HTERT RPE-1 (cell line): ENCODE data around the gene PPP3CA.
"Not testable (repeated sequence)": the region's sequence is repeated elsewhere in the genome, so short reads cannot be mapped to it uniquely, and the experiment has no call there.

Source experiments
- in situ Hi-C: fragments of 300-500 bp; cut with MboI; formaldehyde crosslinking; loops from 4 replicates; pipeline ENCODE4 v1.14.3; 2020; ENCODE audit warnings: low sequenced_read_pairs

The PPP3CA gene

GRCh38 chr4:101183221-101183620 is 164.1 kb downstream of the PPP3CA start:
- in situ Hi-C loops, result no loop called here

- in situ Hi-C loops, result not testable (repeated sequence)
These were observed 164.6 kb downstream of the PPP3CA start for GRCh38 chr4:101182688-101183087.

GRCh38 chr4:101178731-101179130 is 168.6 kb downstream of the PPP3CA start:
- in situ Hi-C loops, result no loop called here

- in situ Hi-C loops, result no loop called here
These were observed 170.2 kb downstream of the PPP3CA start for GRCh38 chr4:101177154-101177553.

GRCh38 chr4:101175896-101176676 is 171.2 kb downstream of the PPP3CA start:
- in situ Hi-C loops, result no loop called here

- in situ Hi-C loops, result no loop called here
These were observed 172.5 kb downstream of the PPP3CA start for GRCh38 chr4:101174679-101175345.

- in situ Hi-C loops, result no loop called here
These were observed 175.0 kb downstream of the PPP3CA start for GRCh38 chr4:101172369-101172768.

- in situ Hi-C loops, result no loop called here
These were observed 175.6 kb downstream of the PPP3CA start for GRCh38 chr4:101171747-101172146.

GRCh38 chr4:101169044-101170014 is 178.0 kb downstream of the PPP3CA start:
- in situ Hi-C loops, result no loop called here

- in situ Hi-C loops, result no loop called here
These were observed 183.4 kb downstream of the PPP3CA start for GRCh38 chr4:101163936-101164335.

- in situ Hi-C loops, result no loop called here
These were observed 184.3 kb downstream of the PPP3CA start for GRCh38 chr4:101162990-101163380.

GRCh38 chr4:101160792-101161592 is 186.3 kb downstream of the PPP3CA start:
- in situ Hi-C loops, result no loop called here

- in situ Hi-C loops, result no loop called here
These were observed 188.8 kb downstream of the PPP3CA start for GRCh38 chr4:101158507-101158906.

GRCh38 chr4:101158134-101158482 is 189.2 kb downstream of the PPP3CA start:
- in situ Hi-C loops, result no loop called here

- in situ Hi-C loops, result no loop called here
These were observed 189.8 kb downstream of the PPP3CA start for GRCh38 chr4:101157415-101158133.

GRCh38 chr4:101156619-101157310 is 190.6 kb downstream of the PPP3CA start:
- in situ Hi-C loops, result no loop called here

- in situ Hi-C loops, result no loop called here
These were observed 191.4 kb downstream of the PPP3CA start for GRCh38 chr4:101155945-101156344.

- in situ Hi-C loops, result no loop called here
These were observed 192.0 kb downstream of the PPP3CA start for GRCh38 chr4:101155368-101155767.

- in situ Hi-C loops, result no loop called here
These were observed 193.7 kb downstream of the PPP3CA start for GRCh38 chr4:101153653-101154052.
